AG09319 (cell line): ENCODE measurements around the gene MYO1C.

Experiments used
- DNase-seq: peaks from one replicate; pipeline ENCODE4 v3.0.0-alpha.2; 2010; ENCODE audit warnings: low read depth; ENCODE audit errors: extremely low read depth
- CTCF ChIP-seq: IDR thresholded peaks from 2 replicates; pipeline ENCODE4 v1.5.1; 2011; ENCODE audit warnings: low read depth, mild to moderate bottlenecking, inconsistent platforms, low read length, moderate library complexity

MYO1C gene

GRCh38 chr17:1482680-1483079 lies 9.8 kb downstream of the MYO1C start:
- TF ChIP-seq CTCF: no peak
- DNase-seq: no peak

- DNase-seq: no peak
- no peak for TF ChIP-seq CTCF
These were observed 10.8 kb downstream of the MYO1C start for GRCh38 chr17:1481736-1482135.

- DNase-seq: no peak
- TF ChIP-seq CTCF: no peak
These were observed 11.6 kb downstream of the MYO1C start for GRCh38 chr17:1480747-1481465.

GRCh38 chr17:1478418-1478817 lies 14.1 kb downstream of the MYO1C start:
- TF ChIP-seq CTCF: no peak
- no peak for DNase-seq

- DNase-seq: no peak
- no peak for TF ChIP-seq CTCF
These were observed 17.1 kb downstream of the MYO1C start for GRCh38 chr17:1475321-1475854.

- TF ChIP-seq CTCF: no peak
- no peak for DNase-seq
These were observed 17.9 kb downstream of the MYO1C start for GRCh38 chr17:1474402-1475189.

GRCh38 chr17:1473841-1474240 lies 18.6 kb downstream of the MYO1C start:
- TF ChIP-seq CTCF: no peak
- no peak for DNase-seq
